Femur (tissue), 1 donor: ENCODE measurements around the gene ZSWIM6.

Source experiments
- DNase-seq: peaks from one replicate; pipeline ENCODE4 v3.0.0-alpha.2; 2017

Gene ZSWIM6

DNA sequence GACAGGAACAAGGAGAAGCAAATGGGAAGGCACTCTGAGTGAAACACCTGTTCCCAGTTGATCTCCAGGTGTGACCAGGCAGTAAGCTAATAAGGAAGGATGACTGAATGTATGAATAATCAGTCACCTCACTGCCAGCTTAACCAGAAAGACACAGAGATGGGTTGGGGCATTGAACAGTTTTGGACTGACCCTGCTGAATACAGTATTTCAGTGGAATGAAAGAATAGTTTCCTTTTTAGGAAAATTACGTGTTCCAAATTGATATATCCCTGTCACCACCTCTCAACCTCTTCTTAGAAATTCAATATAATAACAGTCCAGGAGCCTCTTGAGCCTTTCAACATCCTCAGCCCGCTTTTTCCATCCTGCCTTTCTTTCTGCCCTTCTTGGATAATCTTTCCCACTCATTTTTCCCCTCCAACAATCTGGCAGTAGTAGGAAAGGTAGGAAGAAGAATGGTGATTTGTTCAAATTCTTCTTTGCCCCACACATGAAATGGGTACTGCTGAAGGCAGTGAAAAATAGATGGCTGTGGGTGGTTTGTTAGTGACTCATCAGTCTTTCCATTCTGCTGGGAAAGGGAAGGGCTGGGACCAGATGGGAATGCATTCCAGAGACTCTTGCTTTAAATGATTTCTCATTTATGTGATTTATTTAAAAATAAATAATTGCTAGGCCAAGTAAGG is 117.9 kb downstream of the ZSWIM6 start:
- peak; percentile 47 for DNase-seq

DNA sequence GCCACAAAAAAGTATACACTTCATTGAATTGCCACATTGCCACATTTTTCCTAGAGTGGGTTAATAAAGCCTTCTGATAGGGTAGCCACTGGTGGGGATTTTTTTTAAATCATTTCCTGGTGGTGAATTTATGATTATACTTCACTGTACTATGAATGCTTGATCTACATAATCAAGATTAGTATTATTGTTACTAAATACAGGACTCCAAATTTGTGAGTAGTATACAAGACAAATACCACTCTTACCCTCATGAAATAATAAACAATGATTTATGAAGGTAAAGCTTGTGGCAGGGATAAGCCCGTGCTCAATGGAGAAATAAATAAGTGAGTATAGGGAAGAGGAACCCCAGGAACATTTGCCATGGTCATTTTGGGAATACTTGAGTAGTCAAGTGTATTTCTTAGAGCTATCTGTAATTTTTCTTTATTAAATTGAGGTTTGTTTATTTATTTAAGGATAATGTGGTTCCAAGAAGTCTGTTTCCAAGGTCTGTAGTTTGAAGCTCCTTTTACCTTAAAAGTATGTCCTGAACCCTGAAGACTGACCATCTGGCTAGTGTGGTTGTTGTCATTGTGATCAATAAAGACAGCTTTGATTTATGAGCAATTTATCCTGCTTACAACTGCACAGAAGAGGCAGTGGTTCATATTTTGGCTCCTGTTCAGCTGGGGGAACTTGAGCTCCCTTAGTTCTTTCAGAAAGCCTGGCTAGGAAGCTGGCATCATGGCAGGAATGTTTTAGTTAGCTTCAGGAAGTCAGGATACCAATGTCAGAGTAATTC is 118.6 kb downstream of the ZSWIM6 start:
- DNase-seq: peak; percentile 62

DNA sequence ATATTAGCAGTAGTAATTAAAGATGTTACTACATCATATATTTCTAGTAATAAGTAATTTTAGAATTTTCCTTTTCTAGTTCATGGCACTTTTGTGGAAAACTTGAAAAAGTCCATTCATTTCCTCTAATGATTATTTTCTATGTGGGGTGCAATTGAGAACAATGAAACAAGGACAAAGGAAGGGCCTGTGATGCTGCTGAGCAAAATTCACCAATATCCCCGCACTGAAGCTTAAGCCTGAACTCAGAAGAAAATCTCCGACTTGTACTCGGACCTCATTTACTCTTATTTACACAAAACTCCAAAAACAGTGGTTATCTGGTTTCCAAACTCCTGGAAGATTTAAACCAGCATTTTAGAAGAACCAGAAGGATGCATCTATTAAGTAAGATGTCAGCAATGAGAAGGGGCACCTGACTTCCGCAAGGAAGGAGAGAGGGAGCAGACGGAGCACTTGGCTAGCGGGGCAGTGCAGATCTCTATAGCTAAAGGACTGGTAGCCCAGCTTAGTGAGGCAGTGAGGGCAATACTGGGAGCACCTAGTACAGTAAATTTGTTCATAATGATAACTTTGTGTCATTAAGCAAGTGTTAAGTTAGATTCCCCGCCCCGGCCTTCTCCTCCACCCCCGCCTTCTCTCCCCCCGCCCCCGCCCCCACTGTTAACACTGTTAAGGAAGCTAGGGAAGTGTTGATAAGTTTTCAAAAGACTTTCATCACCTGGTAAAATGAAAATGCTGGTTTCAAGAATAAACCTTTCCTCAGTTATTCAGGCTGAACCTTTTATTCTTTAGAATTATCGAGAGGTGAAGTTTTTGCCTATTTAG is 123.3 kb downstream of the ZSWIM6 start:
- no peak for DNase-seq

DNA sequence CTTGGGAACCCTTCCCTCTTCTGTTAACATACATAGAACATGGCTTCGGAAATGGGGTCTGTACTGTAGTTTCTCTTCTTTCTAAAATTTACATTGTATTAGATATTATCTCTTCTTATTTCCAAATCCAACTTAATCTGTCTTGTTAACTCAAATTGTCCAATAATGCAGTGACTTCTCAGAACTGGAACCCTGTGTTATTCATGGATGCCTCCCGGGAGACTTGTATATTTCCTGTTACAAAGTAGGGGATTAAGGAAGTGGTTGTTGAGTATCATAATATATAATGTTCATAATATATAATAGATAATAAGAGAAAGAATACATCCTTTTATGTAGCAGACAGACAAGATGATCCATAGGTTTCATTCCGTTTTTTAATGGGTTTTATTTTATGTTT is 128.4 kb downstream of the ZSWIM6 start:
- no peak for DNase-seq

DNA sequence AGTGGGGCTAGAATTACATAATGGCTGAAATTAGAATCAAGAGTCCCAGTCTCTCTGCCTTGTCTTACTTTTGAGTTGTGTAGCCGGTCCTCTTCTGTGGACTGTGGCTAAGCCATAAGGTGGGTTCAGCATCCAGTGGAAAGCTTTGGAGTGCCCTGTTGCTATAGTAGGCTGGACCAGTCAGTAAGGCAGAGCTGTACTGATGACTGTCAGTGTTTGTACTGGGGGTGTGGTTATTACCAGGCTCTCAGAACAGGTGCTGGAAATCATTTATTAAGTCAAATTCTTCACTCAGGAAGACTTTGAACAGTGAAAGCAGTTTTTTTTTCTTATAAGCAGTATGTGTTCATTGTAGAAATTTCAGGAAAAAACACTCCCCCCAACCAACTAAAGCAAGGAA is 129.4 kb downstream of the ZSWIM6 start:
- no peak for DNase-seq

DNA sequence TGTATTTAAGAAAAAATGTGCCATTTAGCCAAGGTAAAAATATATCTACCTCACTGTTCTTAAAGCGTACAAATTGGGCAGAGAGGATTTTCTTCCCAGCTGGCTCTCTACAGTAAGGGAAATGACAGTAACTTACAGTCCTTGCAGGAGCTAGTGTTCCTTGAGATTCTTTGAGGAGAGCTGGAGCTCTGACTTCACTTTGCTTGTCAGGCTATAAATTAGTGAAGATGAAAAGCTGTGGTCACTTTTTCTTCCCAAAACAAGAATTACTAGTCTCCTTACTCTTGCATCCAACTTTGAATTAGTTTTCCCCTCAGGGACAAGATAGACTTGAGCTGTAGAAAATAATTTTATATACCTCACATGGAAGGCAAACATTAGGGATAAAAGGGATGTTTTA is 129.9 kb downstream of the ZSWIM6 start:
- DNase-seq: no peak

DNA sequence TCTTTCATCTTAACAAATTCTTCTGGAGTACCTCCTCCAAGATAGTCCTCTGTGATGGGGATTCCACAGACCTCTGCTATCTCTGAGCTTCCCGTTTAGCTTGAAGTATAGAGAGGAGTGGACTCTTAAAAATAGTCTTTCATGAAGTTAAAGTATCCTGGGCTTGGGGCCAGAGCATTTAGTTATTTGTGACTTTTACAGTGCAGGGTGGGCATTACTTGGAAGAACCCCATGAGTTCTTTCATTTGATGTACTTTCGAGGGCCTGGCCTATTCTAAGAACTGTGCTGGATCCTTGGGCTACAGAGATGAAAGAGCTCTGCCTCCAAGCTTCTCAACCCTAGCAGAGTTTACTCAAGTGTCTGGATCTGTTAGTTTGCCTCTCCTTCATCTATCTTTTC is 131.5 kb downstream of the ZSWIM6 start:
- no peak for DNase-seq

DNA sequence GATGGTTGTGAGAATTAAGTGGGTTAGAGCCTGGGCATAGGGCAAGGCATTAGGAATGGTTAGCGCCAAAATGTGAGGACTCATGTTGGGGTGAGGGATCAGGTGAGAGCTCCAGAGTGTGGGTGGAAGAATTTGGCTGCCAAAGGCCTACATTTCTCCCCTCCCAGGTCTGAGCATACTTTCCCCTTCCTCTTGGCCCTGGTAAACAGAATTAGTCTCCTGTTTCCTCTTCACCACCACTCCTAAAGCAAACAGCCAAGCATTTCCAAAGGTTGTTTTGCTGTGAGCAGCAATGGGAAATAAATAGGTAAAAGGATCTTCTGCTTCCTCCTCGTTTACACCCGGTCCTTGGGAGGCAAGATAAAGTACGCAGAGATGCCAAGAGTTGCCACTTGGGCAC is 132.5 kb downstream of the ZSWIM6 start:
- DNase-seq: no peak

DNA sequence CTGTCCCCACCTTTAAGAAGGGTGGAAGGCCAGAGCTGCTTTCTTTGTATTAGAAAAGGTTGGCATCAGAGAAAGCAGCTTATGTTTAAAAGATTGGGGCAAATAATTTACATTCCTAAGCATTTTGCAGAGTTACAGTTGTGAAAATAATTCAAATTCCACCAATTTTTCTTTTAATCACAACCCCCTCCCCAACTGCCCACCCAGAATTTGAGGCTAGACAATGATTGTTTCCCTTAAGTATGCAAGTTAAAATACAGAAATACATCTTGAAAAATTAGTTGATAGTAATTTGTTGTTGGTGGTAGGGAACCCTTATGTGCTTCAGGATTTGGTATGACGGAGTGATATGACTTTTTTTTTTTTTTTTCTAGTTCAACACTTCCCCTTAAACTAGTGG is 133.0 kb downstream of the ZSWIM6 start:
- DNase-seq: no peak

DNA sequence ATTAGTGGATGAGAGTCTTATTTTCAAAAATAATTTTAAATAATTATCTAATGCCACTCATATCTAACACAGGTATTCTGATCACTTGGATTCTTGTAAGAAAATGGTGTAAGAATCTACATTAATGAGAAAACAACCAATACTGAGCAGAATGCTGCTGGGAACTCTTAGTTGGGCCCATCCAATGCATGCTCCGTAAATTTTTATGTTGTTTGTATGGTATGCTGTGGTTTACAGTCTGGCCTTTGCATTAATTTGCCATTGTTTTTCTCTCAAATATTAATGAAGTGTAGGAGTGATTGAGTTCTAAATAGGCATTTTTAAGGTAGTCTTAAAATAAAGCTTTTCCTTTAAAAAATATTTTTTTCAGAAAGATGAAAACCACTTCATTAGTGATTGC is 133.4 kb downstream of the ZSWIM6 start:
- DNase-seq: no peak

DNA sequence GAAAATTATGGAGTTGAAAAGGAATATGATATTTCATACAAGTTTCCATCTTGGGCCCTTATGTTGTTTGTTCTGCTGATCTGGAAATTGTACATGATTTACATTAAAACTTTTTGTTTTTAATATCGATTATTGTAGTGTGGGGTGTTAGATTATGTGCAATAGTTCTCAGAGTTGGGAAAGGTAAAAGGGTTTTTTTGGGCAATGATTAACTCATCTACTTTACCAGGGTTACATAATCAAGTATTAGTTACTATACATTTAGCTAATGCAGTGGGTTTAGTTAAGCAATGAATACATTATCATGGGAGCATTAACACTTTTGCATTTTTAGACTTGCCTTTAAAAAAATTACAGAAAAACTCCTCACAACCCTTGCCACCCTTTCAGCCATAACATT is 134.0 kb downstream of the ZSWIM6 start:
- DNase-seq: no peak

DNA sequence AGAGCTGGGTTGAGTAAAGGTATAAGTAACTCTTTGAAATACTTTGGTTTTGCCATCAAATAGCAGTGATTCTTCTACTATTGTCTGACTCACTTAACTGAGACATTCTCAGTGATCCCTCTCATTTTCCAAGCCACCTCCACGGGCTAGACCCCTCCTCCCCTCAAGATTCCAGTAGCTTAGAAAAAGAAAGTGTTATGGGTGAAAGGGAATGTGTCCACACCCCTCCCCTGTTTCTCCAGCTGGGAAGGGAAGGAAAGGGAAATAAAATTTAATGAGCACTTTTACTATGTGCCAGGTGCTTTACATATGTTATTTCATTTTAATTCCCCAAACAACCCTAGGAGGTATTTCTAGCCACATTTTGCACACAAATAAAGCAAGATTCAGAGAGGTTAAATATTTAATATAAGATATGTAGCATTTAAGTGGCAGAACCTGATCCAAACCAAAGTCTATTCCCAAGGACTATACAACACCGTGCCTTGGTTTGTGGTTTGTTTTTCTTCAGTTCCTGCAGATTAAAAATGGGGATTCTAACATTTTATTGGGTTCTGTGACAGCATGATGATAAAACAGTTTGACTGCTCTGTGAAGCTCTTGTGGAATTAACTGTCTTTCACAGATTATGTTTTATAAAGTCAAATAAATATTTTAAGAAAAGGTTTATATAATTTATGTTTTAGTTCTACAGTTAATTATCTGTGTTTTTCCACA is 135.9 kb downstream of the ZSWIM6 start:
- no peak for DNase-seq

DNA sequence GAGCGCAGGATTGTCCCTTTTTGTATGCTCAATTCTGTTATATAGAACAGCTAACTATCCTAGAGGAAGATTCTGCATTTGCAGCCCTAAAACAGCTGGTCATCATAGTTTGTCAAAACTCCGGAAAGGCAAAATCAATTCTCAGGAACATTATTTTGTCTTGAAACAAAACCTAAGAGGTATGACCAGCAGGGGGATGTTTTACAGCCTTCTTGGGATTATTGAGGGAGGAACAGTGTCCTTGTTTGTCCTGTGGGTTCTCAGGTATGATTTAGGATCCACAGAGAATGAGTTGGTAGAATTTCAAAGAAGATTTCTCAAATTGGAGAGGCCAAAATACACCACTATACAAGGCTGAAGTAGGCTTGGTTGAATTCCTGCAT is 136.4 kb downstream of the ZSWIM6 start:
- no peak for DNase-seq

DNA sequence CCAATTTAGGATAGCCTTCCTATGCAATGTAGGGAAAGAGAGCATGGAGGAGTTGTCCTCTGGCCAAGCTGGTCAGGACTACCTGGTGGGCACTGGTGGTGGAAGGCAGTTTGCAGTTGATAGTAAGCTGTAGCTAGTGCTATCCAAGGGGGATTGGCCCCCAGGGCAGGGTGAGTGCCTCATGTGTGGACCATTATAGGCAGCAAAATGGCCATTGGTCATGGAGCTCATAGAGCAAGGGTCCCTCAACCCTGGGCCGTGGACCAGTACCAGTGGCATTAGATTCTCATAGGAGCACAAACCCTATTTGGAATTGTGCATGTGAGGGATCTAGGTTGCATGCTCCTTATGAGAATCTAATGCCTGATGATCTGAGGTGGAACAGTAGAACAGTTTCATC is 139.3 kb downstream of the ZSWIM6 start:
- DNase-seq: no peak

DNA sequence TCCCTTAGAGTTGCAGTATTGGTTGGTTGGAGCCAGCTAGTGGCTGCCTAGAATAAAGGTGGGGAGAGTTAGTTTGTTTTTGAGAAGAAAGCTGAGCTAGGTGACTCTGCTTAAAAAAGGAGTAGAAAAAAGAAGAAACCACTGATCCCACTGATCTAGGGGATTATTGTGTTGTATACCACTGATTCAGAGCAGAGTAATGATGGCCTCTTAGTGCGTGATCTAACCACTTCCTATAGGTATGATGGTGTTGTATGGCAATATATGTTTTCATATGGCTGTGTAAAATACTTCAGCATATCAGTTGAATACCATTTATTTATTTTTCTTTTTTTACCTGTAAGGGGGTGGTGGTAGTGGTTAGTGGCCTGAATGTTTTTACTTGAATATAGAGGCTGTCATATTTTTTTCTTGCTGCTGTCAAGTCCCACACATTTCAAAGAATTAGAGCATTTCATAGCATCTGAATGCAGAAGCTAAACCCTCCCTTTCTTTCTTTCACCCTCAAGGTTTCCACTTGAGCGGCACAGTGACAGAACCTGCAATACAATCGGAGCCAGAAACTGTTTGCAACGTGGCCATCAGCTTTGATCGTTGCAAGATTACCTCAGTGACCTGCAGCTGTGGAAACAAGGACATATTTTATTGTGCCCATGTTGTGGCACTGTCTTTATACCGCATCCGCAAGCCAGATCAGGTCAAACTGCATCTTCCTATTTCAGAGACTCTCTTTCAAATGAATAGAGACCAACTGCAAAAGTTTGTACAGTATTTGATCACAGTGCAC is 140.3 kb downstream of the ZSWIM6 start:
- DNase-seq: no peak

DNA sequence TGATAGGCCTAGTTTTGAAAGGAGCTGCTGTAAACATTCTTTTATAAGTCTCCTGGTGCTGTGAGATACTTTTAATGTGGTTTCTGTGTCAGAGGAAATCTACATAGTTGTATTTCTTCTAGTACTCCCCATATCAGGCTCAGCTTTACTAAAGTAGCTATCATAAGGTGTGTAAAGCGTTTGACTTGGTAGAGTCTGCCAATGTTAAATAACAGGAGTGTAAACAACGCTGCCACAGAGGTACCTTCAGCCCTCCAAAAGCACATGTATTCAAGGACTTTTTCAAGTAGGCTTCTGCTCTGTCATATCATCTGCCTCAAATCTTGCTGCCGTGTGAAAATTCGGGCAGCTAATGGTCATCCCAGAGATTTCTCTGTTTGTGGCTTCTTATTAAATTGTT is 142.7 kb downstream of the ZSWIM6 start:
- DNase-seq: no peak

DNA sequence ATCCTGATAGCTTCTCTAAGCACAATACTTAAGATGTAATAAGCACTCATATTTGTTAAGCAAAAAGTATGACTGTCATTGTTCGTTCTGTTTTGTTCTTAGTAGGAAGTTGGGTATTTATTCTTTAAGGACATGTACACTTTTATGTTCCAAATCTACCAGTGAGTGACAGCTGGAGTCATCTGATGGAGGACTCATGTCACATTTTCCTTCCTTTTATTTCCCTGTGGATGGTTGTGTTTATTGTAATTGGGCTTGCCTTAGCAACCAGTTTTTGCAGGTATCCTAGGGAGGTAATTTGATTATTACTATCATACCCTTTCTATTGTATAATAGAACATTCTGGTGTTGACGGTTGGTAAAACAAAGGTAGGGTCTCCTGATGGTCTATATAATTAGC is 145.7 kb downstream of the ZSWIM6 start:
- DNase-seq: no peak

DNA sequence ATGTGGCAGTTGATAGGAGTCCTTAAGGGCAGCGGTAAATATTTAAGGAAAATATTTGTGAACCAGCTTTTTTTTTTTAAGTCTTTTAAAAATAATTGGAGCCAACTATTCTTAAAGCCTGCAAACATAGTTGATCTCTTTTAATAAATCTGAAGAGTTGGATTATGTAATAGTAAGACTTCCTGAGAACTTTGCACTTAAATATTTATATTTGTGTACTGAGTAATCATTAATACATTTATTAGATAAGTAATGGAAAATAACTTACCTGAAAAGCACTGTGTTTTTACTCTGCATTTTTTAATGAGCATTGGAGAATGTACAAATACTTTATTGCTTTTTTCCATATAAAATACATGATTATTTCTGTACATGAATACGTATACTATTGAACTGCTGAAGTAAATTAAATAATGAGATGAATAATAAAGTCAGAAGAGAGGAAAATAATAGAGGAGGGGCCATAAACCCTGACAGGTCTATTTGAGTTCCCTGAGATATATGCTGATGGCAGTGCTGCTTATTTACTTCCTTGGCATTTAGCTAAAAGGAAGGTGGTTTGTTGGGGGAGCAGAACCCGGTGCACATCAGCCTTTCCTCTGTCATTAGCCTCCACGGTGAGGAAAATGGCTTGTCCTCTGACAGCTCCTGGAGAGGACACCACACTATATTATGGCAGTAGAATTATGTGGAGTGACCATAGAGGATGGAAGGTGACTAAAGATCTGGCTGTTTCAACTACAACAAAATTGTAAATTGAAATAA is 148.0 kb downstream of the ZSWIM6 start:
- DNase-seq: no peak

DNA sequence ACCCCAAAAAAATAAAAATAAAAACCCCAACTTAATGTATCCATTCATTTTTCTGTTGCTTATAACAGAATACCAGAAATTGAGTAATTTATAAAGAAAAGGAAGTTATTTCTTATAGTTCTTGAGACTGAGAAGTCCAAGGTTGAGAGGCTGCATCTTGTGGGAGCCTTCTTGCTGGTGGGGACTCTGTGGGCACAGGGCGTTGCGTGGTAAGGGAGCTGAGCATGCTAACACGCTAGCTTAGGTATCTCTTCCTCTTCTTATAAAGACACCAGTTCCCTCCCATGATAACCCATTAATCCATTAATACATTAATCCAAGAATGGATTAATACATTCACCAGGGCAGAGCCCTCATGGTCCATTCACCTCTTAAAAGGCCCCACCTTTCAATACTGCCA is 150.9 kb downstream of the ZSWIM6 start:
- DNase-seq: no peak

DNA sequence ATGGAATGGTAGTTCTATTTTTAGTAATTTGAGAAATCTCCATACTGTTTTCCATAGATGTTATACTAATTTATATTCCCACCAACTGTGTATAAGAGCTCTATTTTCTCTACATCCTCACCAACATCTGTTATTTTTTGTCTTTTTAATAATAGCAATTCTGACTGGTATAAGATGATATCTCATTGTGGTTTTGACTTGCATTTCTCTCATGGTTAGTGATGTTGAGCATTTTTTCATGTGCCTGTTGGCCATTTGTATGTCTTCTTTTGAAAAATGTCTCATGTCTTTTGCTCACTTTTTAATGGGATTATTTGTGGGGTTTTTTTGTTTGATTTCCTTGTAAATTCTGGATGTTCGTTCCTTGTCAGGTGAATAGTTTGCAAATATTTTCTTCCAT is 154.4 kb downstream of the ZSWIM6 start:
- no peak for DNase-seq

DNA sequence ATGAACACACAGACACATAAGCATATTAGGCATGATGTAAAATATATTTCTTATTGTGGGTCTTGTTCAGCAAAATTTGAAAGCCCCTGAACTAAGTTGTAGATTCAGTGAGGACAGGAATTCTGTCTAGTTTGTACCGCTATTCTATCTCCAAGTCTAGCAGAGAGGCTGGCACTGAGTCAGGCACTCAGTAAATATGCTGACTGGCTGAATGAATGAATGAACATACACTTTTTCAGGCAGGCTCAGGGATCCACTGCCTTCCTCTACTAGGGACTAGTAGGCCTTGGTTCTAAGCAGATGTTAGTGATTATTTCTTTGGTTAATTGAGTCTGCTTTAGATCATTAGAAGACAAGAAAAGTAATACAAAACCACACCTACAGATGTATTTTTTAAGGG is 157.5 kb downstream of the ZSWIM6 start:
- DNase-seq: no peak

DNA sequence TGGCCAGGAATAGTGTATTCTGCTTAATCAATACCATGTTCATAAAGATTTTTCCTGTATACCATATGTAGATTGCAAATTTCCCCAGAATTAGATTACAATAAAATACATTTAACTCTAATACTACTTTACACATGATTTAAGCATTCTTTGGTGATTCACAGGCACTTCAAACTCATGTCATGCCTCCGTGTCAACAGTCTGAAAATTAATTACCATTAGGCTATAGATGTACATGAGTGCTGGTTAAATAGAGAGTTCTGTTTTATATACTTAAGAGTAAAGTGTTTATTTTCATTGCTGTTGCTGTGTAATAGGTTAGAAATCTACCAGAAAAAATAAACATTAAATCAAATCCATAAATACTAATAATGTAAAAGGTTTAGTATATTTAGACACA is 159.8 kb downstream of the ZSWIM6 start:
- no peak for DNase-seq
